NCI-H2196 (cell line): Measurements from ENCODE around the gene ODF2.
"Not testable (repeated sequence)": the region's sequence is repeated elsewhere in the genome, so short reads cannot be mapped to it uniquely, and the experiment has no call there.

Experiments used
- DNase-seq: peaks from one replicate; lab custom pipeline; 2025; ENCODE audit not compliant: unreplicated experiment; lab: John Stamatoyannopoulos, UW

The ODF2 gene

GRCh38 chr9:128455849-128456612 is at the start of gene ODF2:
Gene ODF2 (plus strand): TSS chr9:128456006. CDS start chr9:128456092, 86 bp downstream.
- DNase-seq, result peak; percentile 97

- no peak for DNase-seq
Measured at GRCh38 chr9:128406848-128407391, 48.9 kb upstream of the ODF2 start.

GRCh38 chr9:128408963-128409431 is 46.8 kb upstream of the ODF2 start:
- no peak for DNase-seq

- no peak for DNase-seq
Measured at GRCh38 chr9:128409450-128409849, 46.4 kb upstream of the ODF2 start.

- no peak for DNase-seq
Measured at GRCh38 chr9:128409978-128410377, 45.8 kb upstream of the ODF2 start.

GRCh38 chr9:128411364-128412119 is 44.3 kb upstream of the ODF2 start:
- DNase-seq, result no peak

- peak; percentile 58 for DNase-seq
Measured at GRCh38 chr9:128412120-128412790, 43.6 kb upstream of the ODF2 start.

- not testable (repeated sequence) for DNase-seq
Measured at GRCh38 chr9:128413728-128414127, 42.1 kb upstream of the ODF2 start.

GRCh38 chr9:128414461-128414860 is 41.3 kb upstream of the ODF2 start:
- no peak for DNase-seq

- no peak for DNase-seq
Measured at GRCh38 chr9:128415281-128415680, 40.5 kb upstream of the ODF2 start.

- peak; percentile 8 for DNase-seq
Measured at GRCh38 chr9:128416014-128416413, 39.8 kb upstream of the ODF2 start.

GRCh38 chr9:128416432-128417019 is 39.3 kb upstream of the ODF2 start:
- no peak for DNase-seq

- DNase-seq, result peak; percentile 64
Measured at GRCh38 chr9:128419061-128419925, 36.5 kb upstream of the ODF2 start.

GRCh38 chr9:128420060-128420650 is 35.7 kb upstream of the ODF2 start:
- DNase-seq, result peak; percentile 73

- DNase-seq, result peak; percentile 48
Measured at GRCh38 chr9:128420651-128421481, 34.9 kb upstream of the ODF2 start, which contains the start of gene CERCAM. Gene CERCAM (plus strand): TSS chr9:128420857. CDS start chr9:128420878, 21 bp downstream.

GRCh38 chr9:128421482-128421996 is 34.3 kb upstream of the ODF2 start:
- DNase-seq, result no peak

- not testable (repeated sequence) for DNase-seq
Measured at GRCh38 chr9:128422022-128422782, 33.6 kb upstream of the ODF2 start.

- no peak for DNase-seq
Measured at GRCh38 chr9:128422783-128423150, 33.0 kb upstream of the ODF2 start.
